ENCODE data around the gene RPE.

DNA sequence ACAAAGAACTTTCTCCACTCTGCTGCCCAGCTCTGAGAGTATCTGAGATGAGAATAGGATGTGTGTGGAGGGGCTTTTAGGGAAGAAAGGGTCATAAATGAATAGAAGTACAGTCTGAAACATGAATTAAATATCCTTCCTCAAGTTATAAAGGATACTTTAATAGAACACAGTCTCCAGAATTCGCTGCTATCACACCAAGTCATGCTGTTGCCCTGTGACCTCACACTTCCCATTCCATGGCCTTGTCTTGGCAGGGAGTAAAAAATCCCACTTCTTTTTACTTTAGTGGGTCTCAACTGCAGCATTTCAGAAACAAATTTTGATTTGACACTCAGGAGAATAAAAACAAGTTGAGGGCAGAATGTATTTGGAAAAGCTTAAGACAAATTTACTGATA is 3.8 kb upstream of the RPE start:
- TF ChIP-seq, protein P1, sequence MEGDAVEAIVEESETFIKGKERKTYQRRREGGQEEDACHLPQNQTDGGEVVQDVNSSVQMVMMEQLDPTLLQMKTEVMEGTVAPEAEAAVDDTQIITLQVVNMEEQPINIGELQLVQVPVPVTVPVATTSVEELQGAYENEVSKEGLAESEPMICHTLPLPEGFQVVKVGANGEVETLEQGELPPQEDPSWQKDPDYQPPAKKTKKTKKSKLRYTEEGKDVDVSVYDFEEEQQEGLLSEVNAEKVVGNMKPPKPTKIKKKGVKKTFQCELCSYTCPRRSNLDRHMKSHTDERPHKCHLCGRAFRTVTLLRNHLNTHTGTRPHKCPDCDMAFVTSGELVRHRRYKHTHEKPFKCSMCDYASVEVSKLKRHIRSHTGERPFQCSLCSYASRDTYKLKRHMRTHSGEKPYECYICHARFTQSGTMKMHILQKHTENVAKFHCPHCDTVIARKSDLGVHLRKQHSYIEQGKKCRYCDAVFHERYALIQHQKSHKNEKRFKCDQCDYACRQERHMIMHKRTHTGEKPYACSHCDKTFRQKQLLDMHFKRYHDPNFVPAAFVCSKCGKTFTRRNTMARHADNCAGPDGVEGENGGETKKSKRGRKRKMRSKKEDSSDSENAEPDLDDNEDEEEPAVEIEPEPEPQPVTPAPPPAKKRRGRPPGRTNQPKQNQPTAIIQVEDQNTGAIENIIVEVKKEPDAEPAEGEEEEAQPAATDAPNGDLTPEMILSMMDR (IDR thresholded peaks at IDR 0.05): no peak
- TF ChIP-seq EZH2 (IDR thresholded peaks at IDR 0.05; ENCODE audit: borderline replicate concordance, insufficient read depth, low read depth, low read length, poor library complexity, severe bottlenecking): no peak

Measured in B cell (primary cell).